RWPE2 (cell line): ENCODE data around the gene PTPRD.

Experiments used
- ATAC-seq: fragments of 200-7000 bp; cut with Tn5 transposase; 3 replicates; pipeline ENCODE4 v1.9.1; 2021; ENCODE audit warnings: low read depth
- DNase-seq: peaks from one replicate; pipeline ENCODE4 v3.0.0-alpha.2; 2020; ENCODE audit warnings: low spot score
- H3K27ac ChIP-seq: fragments of 450-650 bp; 2 replicates; pipeline ENCODE4 v1.5.1; 2017; ENCODE audit warnings: mild to moderate bottlenecking; ENCODE audit not compliant: poor library complexity, severe bottlenecking
- H3K27me3 ChIP-seq: fragments of 250-450 bp; sonication (Bioruptor Pico); 2 replicates; pipeline ENCODE4 v1.5.1; 2021; ENCODE audit warnings: mild to moderate bottlenecking, moderate library complexity; ENCODE audit not compliant: insufficient read depth, poor library complexity, severe bottlenecking
- H3K36me3 ChIP-seq: fragments of 250-450 bp; sonication (Bioruptor Pico); 2 replicates; pipeline ENCODE4 v1.5.1; 2020; ENCODE audit warnings: low read depth, mild to moderate bottlenecking, moderate library complexity
- H3K4me1 ChIP-seq: fragments of 250-450 bp; sonication (Bioruptor Pico); 2 replicates; pipeline ENCODE4 v1.5.1; 2021; ENCODE audit warnings: mild to moderate bottlenecking, moderate library complexity; ENCODE audit not compliant: insufficient read depth, poor library complexity, severe bottlenecking
- H3K4me3 ChIP-seq: fragments of 250-450 bp; sonication (Bioruptor Pico); 2 replicates; pipeline ENCODE4 v1.5.1; 2021; ENCODE audit warnings: mild to moderate bottlenecking, moderate library complexity; ENCODE audit not compliant: severe bottlenecking
- H3K9me3 ChIP-seq: fragments of 250-450 bp; sonication (Bioruptor Pico); 2 replicates; pipeline ENCODE4 v1.5.1; 2021; ENCODE audit warnings: mild to moderate bottlenecking, moderate library complexity; ENCODE audit not compliant: severe bottlenecking
- CTCF ChIP-seq: fragments of 450-650 bp; IDR thresholded peaks from one replicate; pipeline ENCODE4 v1.5.1; 2017; ENCODE audit warnings: mild to moderate bottlenecking, moderate library complexity; ENCODE audit not compliant: poor library complexity, severe bottlenecking

Gene PTPRD

GRCh38 chr9:9846557-9846956 is 766.2 kb downstream of the PTPRD start:
- no peak for TF ChIP-seq CTCF
- Histone ChIP-seq H3K4me1 (no peaks in the 10 kb centered on the region), H3K36me3 (no peaks in the 10 kb centered on the region), H3K9me3 (no peaks in the 10 kb centered on the region), H3K27me3 (peaks cover 4% of the 10 kb centered on the region), H3K27ac (no peak overlapping the region), H3K4me3 (no peak overlapping the region)
- no peak for ATAC-seq
- no peak for DNase-seq

GRCh38 chr9:9820436-9820835 is 792.4 kb downstream of the PTPRD start:
- Histone ChIP-seq H3K27me3 (no peaks in the 10 kb centered on the region), H3K36me3 (no peaks in the 10 kb centered on the region), H3K4me1 (no peaks in the 10 kb centered on the region), H3K27ac (no peak overlapping the region), H3K4me3 (no peak overlapping the region), H3K9me3 (no peaks in the 10 kb centered on the region)
- TF ChIP-seq CTCF, result no peak
- ATAC-seq (no peak), DNase-seq (no peak)

GRCh38 chr9:9819886-9820285 is 792.9 kb downstream of the PTPRD start:
- Histone ChIP-seq H3K36me3 (no peaks in the 10 kb centered on the region), H3K4me3 (no peak overlapping the region), H3K9me3 (no peaks in the 10 kb centered on the region), H3K27ac (no peak overlapping the region), H3K27me3 (no peaks in the 10 kb centered on the region), H3K4me1 (no peaks in the 10 kb centered on the region)
- DNase-seq, result no peak
- no peak for ATAC-seq
- TF ChIP-seq CTCF, result no peak

- no peak for ATAC-seq
- H3K9me3 ChIP-seq, result no peaks in the 10 kb centered on the region
- no peak for TF ChIP-seq CTCF
Observed at GRCh38 chr9:9817176-9817575, 795.6 kb downstream of the PTPRD start.

GRCh38 chr9:9804109-9804508 is 808.7 kb downstream of the PTPRD start:
- no peak overlapping the region for H3K27ac ChIP-seq
- ATAC-seq (no peak), DNase-seq (no peak)
- H3K36me3 ChIP-seq, result no peaks in the 10 kb centered on the region
- no peaks in the 10 kb centered on the region for H3K9me3 ChIP-seq
- H3K27me3 ChIP-seq, result no peaks in the 10 kb centered on the region
- no peak overlapping the region for H3K4me3 ChIP-seq
- TF ChIP-seq CTCF, result no peak
- H3K4me1 ChIP-seq, result no peaks in the 10 kb centered on the region

More at GRCh38 chr9:9817176-9817575, 795.6 kb downstream of the PTPRD start:
- Histone ChIP-seq H3K27me3 (no peaks in the 10 kb centered on the region), H3K4me1 (no peaks in the 10 kb centered on the region), H3K27ac (no peak overlapping the region), H3K4me3 (no peak overlapping the region), H3K36me3 (no peaks in the 10 kb centered on the region)
- DNase-seq, result no peak
